ENCODE results near the gene RGS19.
A peak's percentile ranks its signal among the peaks of the same experiment; 100 is the strongest.

RGS19 gene

GRCh38 chr20:64107736-64108457, 28.6 kb upstream of the RGS19 start:
- no peak for DNase-seq

- no peak for DNase-seq
These were observed 27.8 kb upstream of the RGS19 start, which contains the start of gene NPBWR2 for GRCh38 chr20:64106981-64107735. Gene NPBWR2 (minus strand): TSS chr20:64107565. CDS start chr20:64106831, 734 bp downstream.

GRCh38 chr20:64106435-64106961, 27.2 kb upstream of the RGS19 start:
- DNase-seq, result no peak

GRCh38 chr20:64105846-64106434, 26.6 kb upstream of the RGS19 start:
- no peak for DNase-seq

- DNase-seq, result no peak
These were observed 25.5 kb upstream of the RGS19 start for GRCh38 chr20:64104667-64105451.

GRCh38 chr20:64103871-64104666, 24.8 kb upstream of the RGS19 start:
- no peak for DNase-seq

- DNase-seq, result no peak
These were observed 23.5 kb upstream of the RGS19 start for GRCh38 chr20:64102647-64103354.

- peak; percentile 66 for DNase-seq
These were observed 22.7 kb upstream of the RGS19 start for GRCh38 chr20:64101731-64102621.

GRCh38 chr20:64100946-64101688, 21.8 kb upstream of the RGS19 start:
- no peak for DNase-seq

GRCh38 chr20:64100566-64100888, 21.2 kb upstream of the RGS19 start:
- DNase-seq, result no peak

GRCh38 chr20:64099880-64100565, 20.7 kb upstream of the RGS19 start:
- DNase-seq, result no peak

- no peak for DNase-seq
These were observed 19.9 kb upstream of the RGS19 start for GRCh38 chr20:64099086-64099786.

- DNase-seq, result no peak
These were observed 19.2 kb upstream of the RGS19 start for GRCh38 chr20:64098471-64099013.

GRCh38 chr20:64096535-64096934, 17.2 kb upstream of the RGS19 start:
- DNase-seq, result no peak

- DNase-seq, result no peak
These were observed 16.6 kb upstream of the RGS19 start for GRCh38 chr20:64095927-64096326.

GRCh38 chr20:64095455-64095854, 16.1 kb upstream of the RGS19 start:
- no peak for DNase-seq

- no peak for DNase-seq
These were observed 13.7 kb upstream of the RGS19 start for GRCh38 chr20:64093013-64093503.
